T-helper 1 cell (primary cell): ENCODE measurements around the gene IL3RA.
"Not testable (repeated sequence)": the region's sequence is repeated elsewhere in the genome, so short reads cannot be mapped to it uniquely, and the experiment has no call there.

ENCODE experiments used
- DNase-seq, 5 donors: peaks; one replicate each; pipeline ENCODE4 v3.0.0-alpha.2; 2012 to 2020

IL3RA gene

DNA sequence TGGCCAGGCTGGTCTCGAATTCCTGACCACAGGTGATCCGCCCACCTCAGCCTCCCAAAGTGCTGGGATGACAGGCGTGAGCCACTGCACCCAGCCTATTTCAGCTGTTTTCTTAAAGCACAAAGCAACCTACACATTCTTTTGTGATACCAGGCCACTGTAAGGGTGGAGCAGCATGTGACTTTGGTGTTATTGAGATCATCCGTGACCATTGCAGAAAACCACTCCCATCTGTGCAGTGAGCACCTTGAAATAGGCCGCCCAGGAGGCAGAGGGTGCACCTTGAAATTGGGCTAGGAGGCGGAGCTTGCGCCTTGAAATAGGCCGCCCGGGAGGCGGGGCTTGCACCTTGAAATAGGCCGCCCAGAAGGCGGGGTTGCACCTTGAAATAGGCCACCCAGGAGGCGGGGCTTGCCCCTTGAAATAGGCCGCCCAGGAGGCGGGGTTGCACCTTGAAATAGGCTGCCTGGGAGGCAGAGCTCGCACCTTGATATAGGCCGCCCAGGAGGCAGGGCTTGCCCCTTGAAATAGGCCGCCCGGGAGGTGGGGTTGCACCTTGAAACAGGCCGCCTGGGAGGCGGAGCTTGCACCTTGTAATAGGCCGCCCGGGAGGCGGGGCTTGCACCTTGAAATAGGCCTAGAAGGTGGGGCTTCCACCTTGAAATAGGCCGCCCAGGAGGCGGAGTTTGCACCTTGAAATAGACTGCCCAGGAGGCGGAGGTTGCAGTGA lies 64.3 kb downstream of the IL3RA start:
- DNase-seq, result no peak

GRCh38 chrX:1401611-1402430 lies 65.2 kb downstream of the IL3RA start:
- DNase-seq, result no peak

DNA sequence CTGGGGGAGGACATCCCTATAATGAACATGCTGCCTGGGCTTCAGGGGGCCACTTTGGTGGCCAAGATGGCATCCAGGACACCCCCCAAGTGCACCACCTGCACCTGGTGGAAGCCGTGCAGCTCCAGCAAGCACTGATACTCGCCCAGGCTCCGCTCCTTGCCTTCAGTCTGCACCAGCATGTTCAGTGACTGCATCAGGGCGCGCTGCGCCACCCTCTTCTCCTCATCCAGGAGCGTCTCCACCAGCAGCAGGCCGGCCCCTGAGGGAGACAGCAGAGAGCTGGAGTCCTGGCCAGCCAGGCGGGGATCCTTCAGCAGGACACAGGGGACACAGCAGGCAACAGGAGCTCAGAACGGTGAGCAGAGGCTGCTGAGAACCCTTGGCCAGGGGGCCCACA lies 66.6 kb downstream of the IL3RA start:
- no peak for DNase-seq

- not testable (repeated sequence) for DNase-seq
These were observed 67.3 kb downstream of the IL3RA start for GRCh38 chrX:1403867-1404266.

- not testable (repeated sequence) for DNase-seq
These were observed 69.2 kb downstream of the IL3RA start for GRCh38 chrX:1405769-1406168.

GRCh38 chrX:1407035-1407434 lies 70.5 kb downstream of the IL3RA start:
- DNase-seq, result no peak

DNA sequence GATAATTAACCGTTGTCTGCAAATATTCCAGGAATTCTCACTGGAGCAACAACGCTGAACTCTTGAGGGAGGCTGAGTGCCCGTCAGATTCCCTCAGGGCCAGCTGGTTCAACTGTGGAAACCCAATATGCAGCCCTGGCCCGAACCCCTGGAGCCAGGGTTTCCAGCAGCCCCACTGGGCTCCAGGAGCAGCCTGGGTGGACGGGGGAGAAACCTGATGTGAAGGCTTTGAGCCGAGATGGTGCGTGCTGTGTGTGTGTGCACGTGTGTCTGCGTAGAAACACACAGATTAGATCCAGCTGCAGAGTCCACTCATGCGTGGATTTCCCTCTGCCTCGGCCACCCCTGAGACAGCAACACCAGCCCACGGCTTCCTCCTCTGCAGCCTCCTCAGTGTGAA lies 74.7 kb downstream of the IL3RA start:
- no peak for DNase-seq

DNA sequence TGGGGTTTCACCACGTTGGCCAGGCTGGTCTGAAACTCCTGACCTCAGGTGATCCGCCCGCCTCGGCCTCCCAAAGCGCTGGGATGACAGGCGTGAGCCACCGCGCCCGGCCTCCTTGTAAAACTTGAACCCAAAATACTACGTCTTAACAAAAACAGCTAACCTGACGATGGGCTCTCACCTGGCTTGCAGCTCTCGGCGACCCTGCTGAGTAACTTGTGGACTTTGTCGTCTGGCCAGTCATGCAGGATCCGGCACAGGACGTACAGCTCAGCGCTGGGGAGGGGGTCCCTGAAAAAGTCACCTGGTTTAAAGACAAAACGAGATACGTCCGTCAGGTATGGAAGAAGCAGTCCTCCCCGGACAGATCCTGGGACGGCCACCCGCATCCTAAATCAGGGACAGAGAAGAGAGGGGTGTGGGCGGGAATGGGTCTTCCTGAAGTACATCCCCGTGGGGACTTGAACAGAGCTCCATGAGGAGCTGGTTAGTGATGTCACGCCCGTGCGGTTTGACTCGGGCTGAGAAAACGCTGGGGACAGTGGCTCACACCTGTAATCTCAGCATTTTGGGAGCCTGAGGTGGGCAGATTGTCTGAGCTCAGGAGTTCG lies 76.1 kb downstream of the IL3RA start:
- no peak for DNase-seq

DNA sequence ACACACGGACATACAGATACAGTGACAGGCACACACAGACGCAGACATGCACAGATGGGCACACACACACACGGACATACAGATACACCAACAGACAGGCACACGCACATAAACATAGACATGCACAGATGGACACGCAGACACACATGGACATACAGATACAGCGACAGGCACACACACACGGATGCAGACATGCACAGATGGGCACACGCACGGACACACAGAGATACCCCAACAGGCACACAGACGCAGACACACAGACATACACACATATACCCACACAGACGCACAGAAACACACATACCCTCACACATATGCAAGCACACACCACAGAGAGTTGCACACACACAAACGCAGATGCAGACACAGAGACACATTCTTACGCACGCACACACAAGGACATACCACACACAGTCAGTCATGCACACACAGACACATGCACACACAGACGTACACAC lies 79.8 kb downstream of the IL3RA start:
- DNase-seq, result no peak

DNA sequence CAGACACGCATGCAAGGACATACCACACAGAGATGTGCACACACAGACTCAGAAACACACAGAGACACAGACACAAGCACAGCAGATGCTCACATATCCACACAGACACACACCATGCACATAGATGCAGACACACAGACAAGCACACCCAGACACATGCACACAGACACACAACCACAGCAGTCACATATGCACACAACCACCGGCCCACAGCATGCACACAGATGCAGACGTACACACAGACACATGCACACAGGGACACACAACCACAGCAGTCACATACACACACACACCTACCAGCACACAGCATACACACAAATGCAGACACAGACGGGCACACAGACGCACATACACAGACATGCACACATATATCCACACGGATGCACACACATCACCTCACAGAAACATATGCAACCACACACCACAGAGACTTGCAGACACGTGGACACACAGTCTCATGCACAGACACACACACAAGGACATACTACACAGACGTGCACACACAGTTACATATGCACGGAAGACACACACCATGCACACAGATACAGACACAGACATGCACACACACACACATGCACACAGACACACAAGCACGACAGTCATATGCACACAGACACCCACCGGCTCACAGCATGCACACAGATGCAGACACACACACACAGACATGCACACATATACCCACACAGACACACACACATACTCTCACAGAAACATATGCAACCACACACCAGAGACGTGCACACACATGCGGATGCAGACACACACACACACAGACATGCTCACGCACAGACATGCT lies 80.6 kb downstream of the IL3RA start:
- DNase-seq, result no peak

- no peak for DNase-seq
These were observed 81.6 kb downstream of the IL3RA start for GRCh38 chrX:1417921-1418771.

DNA sequence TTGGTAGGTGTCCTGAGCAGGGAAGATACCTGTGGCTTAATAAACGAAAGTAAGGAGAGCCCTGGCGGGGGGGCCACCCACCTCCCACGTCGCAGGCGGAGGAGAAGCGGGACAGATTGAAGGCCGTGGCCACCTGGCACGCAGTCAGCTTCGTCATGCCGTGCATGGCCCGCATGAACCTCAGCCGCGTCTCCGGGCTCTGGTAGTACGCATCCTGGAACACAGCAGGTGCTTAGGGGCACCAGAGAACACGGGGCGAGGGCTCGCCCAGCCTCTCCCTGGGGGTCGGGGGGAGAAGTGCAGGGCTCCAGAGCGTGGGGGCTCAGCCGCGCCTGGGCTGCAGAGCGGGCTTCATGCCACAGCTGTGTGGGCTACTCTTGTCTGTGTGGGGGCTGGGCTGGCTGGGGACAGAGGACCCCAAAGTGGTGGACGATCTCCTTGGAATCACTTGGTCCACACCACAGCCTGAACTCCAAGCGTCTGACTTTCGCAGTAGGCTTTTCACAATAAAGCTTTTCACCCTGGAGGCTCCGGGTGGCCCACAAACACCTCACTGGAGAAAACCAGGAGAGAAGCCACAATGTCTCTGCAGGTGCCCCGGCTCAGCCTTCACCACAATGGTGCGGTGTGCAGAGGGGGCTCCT lies 82.4 kb downstream of the IL3RA start:
- DNase-seq, result no peak

- no peak for DNase-seq
These were observed 83.2 kb downstream of the IL3RA start for GRCh38 chrX:1419545-1420355.

- no peak for DNase-seq
These were observed 83.8 kb downstream of the IL3RA start for GRCh38 chrX:1420371-1420770.

GRCh38 chrX:1421433-1422134 lies 85.0 kb downstream of the IL3RA start:
- no peak for DNase-seq

GRCh38 chrX:1422135-1422465 lies 85.5 kb downstream of the IL3RA start:
- no peak for DNase-seq

DNA sequence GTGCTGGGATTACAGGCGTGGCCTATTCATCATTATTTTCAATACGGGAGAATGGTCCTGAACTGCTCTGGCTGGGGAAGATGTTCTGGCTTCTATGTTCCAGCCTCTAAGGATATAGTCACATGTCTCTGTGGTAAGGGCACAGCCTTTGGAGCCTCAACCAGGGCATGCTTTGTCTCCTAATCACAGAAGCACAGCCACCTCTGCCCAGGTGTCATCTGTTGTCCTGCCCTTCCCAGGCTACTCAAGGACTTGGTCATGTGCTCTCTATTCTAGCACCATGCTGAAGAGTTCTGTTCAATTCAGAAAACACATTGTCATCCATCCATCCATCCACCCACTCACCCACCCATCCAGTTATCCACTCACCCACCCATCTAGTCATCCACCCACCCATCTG lies 86.6 kb downstream of the IL3RA start:
- no peak for DNase-seq

DNA sequence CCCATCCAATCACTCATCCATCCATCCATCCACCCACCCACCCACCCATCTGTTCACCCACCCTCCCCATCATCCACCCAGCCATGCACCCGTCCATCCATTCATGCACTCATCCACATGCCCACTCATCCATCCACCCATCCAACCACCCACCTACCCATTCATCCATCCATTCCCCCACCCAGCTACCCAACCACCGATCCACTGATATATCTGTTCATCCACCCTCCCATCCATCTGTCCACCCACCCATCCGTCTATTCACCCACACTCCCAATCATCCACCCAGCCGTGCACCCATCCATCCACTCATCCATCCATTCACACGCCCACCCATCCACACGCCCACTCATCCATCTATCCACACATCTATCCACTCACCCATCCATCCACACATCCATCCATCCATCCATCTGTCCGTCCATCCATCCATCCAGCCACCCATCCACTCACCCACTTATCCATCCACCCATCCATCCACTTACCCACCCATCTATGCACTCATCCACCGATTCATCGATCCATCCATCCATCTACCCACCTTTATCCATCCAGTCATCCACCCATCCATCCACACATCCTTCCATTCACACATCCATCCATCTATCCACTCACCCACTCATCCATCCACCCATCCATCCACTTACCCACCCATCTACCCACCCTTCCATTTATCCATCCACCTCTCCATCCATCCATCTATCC lies 87.7 kb downstream of the IL3RA start:
- DNase-seq, result no peak

DNA sequence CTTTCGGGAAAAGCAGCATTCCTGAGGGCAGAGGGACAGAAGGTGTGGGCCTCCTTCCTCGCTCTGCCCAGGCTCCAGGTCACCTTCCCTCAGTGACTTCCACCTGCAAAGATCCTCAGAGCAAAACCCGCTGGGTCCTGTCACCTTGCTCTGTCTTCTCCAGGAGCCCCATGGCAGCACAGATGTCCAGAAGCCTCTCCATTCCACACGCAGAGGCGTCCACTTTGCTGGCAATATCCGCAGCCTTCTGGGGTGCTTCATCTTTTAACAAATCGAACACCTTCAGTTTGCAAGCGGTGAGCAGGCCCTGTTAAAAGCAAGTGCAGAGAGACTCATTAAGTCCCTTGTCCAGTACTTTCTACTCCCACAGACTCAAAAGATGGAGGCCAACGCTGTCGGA lies 88.8 kb downstream of the IL3RA start:
- no peak for DNase-seq
